ENCODE results near the gene GLA.

Gene GLA

DNA sequence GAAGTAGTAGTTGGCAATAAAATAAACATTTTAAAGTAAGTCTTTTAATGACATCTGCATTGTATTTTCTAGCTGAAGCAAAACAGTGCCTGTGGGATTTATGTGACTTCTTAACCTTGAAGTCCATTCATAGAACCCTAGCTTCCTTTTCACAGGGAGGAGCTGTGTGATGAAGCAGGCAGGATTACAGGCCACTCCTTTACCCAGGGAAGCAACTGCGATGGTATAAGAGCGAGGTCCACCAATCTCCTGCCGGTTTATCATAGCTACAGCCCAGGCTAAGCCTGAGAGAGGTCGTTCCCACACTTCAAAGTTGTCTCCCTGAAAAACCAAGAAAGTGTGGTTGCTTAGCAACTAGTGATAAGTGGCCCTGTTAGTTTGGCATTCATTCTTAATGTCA, 9.9 kb downstream of the GLA start:
- DNase-seq (ENCODE audit: low read depth): no peak

DNA sequence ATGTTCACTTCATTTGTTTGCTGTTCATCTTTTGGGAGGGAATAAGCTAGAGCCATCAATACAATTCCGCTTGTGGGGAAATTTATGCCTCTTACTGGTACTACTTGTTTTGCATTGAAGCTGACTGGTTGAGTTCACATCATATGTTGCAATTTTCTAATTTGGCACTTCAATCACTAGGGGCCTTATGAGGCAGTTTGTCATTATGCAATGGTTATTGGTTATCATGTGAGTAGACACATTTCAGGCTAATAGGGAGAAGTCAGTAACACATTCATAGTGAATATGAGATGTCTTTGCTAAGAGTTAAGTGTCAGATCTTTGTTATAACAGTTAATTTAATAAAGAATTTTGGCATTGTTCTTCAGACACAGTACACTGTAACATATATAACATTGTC, 11.9 kb downstream of the GLA start:
- DNase-seq (ENCODE audit: low read depth): no peak

GRCh38 chrX:101394372-101394771, 13.4 kb downstream of the GLA start:
- DNase-seq (ENCODE audit: low read depth): no peak

DNA sequence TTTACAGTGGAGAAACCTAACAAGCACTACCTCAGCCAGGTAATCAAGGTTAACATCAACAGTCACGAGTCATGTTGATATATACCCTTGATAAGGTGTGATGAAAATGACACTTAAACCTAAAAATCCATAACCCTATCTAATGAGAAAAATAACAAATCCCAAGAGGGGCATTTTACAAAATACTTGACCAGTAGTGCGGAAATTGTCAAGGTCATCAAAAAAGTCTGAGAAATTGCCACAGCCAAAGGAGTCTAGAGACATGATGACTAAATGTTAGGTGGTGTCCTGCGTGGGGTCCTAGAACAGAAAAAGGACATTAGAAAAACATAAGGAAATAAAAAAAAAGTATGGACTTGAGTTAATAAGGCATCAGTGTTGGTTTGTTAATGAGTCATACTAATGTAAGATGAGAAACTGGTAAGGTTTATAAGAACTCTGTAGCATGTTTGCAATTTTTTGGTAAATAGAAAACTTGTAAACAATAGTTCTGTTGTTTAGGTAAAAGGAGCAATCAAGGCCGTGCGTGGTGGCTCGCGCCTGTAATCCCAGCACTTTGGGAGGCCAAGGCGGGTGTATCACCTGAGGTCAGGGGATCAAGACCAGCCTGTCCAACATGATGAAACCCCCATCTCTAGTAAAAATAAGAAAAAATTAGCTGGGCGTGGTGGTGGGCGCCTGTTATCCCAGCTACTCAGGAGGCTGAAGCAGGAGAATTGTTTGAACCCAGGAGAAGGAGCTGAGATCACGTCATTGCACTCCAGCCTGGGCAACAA, 14.0 kb downstream of the GLA start:
- DNase-seq (ENCODE audit: low read depth): no peak

DNA sequence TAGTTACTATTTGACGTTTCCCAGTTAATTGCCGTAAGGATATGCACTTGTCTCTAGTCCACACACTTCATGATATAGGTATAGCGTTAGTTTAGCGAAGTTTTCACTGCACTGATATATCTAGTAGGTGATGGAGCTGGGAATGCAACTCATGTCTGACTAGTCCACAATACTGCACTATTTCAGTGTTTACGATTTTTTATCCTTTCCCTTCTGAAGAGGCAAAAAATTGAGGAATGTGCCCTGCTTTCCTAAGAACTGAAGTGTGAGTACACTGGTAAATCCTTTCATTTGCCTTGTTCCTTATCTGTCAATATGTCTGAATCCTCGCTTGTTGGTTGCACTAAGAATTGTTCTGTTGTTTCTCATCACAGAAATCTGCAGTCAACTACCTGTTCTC, 15.9 kb downstream of the GLA start:
- DNase-seq (ENCODE audit: low read depth): no peak

DNA sequence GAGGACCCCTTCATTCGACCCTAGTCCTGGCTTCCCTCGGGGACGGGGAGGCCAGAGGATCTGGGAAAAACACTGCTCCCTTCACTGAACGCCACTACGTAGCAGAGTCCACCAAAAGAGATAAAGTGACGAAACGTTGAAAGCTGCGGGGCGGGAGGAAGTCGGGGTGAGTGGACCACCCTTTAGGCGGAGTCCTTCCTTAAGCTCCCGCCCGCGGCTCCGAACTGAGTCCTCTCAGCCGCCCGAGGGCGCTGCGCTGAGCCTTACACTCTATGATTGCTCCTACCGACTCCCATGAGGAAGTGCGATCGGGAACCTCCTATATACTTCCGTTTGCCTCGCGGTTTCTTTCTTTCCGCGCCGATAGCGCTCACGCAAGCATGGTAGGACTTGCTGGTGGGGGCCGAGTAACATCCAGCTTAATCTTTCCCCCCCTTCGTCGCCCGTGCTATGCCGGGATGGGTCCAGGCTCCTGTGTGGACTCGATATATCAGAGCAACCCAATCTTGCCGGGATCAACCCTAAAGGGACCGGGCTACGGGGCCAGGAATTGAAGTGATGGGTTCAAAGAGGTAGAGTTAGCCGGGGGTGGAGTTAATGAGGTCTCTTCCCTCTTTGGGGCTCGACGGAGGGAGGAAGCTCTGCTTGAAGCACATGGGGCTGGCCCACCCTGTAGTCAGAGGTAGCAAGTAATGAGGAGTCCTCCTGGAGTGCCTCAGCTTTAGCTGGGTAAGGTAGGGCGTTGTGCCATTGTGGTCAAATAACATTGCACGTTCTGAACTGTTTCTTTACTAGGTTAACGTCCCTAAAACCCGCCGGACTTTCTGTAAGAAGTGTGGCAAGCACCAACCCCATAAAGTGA, 16.8 kb downstream of the GLA start, which contains the start of gene RPL36A:
RPL36A (plus strand) TSS at position 348 of the 862 bp plus-strand sequence; CDS start at position 381, 33 bp downstream.
- DNase-seq (ENCODE audit: low read depth): peak; percentile 71

DNA sequence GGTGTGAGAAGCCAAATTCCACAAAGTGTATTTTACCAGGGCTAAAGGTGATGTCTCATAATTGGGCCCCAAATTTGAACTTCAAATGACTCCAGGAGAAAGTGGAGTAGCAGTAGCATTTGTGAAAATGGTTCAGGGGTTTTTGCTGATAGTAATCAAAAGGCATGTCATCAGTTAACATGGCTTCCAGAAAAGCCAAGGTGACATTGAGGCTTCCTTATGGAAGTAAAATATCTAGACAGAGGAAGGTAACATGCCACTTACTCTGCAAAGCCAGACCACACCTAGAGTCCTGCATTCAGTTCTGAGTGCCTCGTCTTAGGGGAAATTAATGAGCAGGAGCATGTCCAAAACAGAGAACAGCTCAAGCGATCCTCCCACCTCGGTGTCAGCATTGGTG, 19.1 kb downstream of the GLA start:
- no peak for DNase-seq (ENCODE audit: low read depth)

GRCh38 chrX:101386542-101386885, 21.2 kb downstream of the GLA start:
- no peak for DNase-seq (ENCODE audit: low read depth)

DNA sequence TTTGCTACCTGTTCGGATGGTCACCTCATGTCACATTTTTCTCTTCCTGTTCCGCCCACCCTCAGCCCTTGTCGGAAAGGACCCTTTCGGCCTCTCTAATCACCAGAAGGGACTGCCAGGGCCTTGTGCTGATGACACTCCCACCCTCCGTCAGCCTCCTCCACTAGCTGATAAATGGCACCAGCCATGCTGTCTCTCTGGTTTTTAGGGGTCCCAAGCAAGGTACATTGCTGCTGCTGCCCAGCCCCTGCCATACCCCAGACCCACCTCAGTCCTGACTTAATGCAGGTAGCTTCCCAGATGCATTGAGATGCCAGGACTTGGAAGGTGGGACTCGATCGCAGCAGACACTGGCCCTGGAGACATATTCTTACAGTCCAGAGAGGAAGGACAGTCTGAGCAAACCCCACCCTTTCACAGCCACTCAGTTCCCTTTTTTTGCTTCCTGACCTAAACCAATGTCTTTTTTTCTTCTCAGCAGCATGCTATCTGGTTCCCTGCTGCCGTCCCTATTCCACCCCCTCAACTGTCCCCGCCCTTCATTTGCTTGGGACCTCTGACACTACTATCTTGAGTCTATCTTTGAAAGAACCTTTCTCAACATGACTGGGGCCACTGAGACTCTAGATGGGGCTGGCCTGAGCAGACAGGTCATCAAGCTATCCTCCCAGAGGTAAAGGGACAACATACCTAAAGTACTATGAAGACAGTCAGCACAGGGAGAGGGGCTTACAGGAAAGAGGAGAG, 21.8 kb downstream of the GLA start, which contains the start of gene BTK:
BTK (minus strand) TSS at position 397 of the 747 bp plus-strand sequence. CDS start 10,907 bp downstream, outside the sequence.
- DNase-seq (ENCODE audit: low read depth): no peak

DNA sequence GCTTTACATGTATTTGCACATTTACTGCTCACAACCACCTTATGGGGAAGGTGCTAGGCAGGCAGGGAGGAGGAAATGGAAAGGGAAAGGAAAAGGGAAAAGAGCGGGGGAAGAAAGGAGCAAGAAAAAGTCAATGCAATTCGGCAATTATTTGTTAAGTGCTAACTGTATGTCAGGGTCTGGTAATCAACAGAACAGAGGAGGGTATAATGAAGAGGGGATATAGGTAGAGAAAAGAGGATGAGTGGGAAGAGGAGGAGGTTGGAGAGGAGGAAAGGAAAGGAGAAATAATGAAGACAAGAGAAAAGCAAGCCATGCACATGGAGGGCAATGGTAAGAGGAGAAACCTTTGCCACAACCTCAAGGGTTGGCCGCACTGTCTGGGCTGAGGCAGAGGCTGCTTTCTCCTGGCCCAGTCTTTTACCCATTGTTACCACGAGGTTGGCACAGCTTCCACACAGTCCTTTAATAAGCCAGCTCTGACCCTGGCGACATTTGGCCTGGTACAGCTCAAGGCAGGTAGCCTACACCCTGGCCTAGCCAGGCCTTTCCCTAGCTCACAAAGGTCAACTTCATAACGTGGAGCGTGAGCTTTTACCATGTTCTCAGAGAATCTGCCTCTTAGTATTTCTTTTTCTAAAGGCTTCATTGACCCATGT, 22.6 kb downstream of the GLA start:
- no peak for DNase-seq (ENCODE audit: low read depth)

DNA sequence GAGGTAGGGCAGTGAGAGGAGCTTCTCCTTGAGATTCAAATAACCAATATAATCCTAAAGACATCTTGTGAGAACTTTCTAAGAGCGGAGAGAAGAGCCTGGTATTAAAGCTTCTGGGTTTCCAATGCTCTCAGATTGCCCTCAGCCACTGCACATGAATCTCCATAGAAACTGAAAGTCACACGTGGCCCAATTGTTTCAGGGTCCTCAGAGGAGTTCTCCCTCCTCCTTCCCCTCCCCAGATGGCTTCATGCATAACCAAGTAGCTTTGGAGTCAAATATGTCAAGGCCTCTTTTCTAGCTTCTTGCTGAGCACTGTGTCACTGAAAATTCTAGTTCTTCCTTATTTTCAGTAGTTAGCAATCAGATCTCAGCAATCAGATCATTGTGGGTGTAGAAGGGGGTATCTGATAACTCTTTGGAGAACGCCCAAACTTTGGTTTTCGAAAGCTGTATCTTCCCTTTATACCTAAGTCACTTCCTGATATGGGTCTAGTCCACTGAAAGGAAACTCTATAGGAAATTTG, 24.0 kb downstream of the GLA start:
- no peak for DNase-seq (ENCODE audit: low read depth)

DNA sequence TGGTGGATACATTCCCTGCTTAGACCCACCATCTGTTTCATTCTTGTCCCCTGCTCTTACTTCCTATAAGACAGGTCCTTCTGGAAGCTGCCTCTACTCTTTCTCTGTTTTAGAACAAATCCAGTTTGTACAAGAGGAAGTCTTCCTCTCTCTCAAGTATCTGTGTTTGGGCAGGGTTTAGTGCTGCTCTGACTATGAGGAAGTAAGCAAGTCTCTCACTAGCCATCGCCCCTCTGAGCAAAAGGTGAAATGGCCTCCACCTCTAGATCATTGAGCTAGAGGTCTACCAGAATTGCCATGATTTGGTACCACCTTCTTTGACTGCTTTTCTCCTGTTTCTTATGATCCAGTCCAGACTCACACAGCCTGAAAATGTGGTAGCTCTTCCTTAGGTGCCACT, 30.2 kb downstream of the GLA start:
- DNase-seq (ENCODE audit: low read depth): no peak

- DNase-seq (ENCODE audit: low read depth): no peak
Measured at GRCh38 chrX:101370888-101371504, 36.7 kb downstream of the GLA start.

DNA sequence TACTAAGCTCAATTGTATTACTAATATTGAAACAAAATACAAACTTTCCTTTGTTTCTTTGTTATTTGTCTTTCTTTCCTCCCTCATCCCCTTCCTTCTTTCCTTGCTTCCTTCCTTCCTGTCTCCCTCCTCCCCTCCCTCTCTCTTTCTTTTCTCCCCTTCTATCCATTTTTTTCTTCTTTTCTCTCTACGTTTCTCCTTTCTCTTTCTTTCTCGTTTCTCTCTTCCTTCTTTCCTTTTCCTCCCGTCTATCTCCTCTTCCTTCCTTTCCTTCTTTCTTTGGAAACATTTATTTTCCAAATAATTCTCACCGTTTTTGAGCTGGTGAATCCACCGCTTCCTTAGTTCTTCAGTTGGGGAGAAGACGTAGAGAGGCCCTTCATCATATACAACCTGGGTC, 38.0 kb downstream of the GLA start:
- no peak for DNase-seq (ENCODE audit: low read depth)

DNA sequence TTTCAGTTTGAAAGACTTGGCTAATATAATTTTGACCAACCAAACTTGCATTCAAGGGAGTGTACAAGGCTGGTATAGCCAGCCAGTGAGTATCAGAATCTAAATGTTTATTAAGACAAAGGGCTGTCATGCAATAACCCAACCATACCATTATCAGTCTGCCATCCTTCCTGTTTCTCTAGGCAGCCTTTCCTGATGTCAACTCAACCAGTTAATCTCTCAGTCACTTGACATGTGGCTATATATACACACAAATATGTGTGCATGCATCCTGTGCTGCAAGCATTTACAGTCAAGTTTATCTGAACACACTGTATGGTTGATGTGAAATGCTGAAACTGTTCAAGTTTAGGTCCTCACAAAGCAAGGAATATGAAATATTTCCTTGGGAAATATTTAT, 38.9 kb downstream of the GLA start:
- DNase-seq (ENCODE audit: low read depth): no peak

GRCh38 chrX:101365301-101365795, 42.4 kb downstream of the GLA start:
- DNase-seq (ENCODE audit: low read depth): no peak

DNA sequence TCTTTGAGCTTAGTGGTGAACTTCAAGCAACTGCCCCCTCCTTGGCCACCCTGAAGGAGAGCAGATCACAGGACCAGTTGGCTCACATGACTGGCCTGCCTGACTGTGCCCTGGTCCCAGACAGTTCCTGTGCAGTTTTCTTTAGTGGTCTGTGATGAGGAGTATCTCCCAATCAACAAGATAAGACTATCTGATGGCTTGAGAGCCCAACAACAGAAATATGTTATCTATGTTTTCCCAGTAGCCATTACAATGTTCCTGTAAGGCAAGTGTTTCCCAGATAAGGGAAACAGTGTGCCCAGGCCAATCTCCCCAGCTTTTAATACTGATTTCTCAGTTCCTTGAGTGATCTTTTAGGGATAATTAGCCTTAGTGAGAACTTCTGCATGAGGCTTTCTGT, 45.0 kb downstream of the GLA start:
- DNase-seq (ENCODE audit: low read depth): no peak

GRCh38 chrX:101362116-101362515, 45.6 kb downstream of the GLA start:
- DNase-seq (ENCODE audit: low read depth): no peak

- no peak for DNase-seq (ENCODE audit: low read depth)
Measured at GRCh38 chrX:101360390-101360789, 47.3 kb downstream of the GLA start.

DNA sequence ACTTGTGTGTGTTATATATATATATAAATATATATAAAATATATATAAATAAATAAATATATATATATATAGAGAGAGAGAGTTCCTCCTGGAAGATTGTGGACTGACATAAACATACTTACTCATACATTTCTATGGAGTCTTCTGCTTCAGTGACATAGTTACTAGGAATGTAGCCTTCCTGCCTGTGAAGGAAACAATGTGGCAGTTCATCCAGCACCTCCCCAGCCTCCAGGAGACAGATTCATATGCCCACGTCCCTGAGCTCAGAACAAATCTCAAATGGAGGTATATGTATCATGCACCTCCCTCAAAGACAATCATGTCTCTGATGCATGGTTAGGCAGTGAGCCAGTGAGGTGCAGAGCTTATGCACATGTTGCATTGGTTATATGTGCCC, 47.8 kb downstream of the GLA start:
- no peak for DNase-seq (ENCODE audit: low read depth)

DNA sequence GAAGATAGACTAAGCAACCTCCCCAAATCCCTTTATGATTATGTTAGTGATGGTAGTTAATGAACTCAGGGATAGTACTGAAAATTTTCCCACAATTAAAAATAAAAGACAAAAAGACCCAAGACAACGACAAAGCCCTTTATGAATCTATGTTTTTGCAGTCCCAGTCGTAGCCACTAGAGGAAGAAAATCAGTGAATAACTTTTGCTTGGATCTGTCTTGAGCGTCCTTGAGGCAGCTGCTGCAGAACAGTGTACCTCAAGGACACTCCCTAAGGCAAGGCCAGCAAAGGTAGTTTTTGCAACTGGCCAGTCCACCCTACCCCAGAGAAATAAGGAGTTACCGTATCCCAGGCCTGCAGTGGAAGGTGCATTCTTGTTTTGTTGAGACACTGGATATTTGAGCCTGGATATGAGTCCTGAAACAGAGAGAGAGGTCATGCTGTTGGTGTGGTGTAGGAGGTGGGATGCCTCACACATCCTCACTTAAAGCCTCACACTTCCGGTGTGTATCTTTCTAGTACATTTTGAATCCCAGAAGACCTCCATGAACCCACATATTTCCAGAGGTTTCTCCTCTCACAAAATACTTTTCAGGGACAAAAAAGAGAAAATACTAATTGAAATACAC, 50.4 kb downstream of the GLA start:
- no peak for DNase-seq (ENCODE audit: low read depth)
